ENCODE data around the gene CYP26B1. TPM values are rescaled to one million over a fixed set of nuclear protein-coding genes. Genes with fewer than 3 reads are reported as not detected.

Gene CYP26B1
- total and polyA plus RNA-seq, 8 donors, result 3.1 to 7.6 (median 4.9) TPM

DNA sequence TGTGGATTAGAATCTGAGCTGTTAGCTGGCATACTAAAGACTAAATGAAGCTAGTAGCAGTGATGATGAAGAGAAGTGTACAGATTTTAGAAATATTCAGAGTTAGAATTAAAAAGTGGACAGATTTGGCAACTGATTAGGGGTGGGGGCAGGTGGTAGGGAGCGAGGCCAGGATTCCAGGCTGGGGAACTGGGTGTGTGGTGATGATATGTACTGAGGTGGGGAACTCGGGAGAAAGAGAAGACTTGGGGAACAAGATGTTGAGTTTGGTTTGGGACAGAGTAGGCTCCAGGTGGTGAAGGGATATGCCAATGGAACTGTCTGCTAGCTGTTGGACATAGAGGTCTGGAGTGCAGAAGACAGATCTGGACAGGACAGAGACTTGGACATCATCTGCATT is 9.2 kb upstream of the CYP26B1 start:
- TF ChIP-seq, protein P1, sequence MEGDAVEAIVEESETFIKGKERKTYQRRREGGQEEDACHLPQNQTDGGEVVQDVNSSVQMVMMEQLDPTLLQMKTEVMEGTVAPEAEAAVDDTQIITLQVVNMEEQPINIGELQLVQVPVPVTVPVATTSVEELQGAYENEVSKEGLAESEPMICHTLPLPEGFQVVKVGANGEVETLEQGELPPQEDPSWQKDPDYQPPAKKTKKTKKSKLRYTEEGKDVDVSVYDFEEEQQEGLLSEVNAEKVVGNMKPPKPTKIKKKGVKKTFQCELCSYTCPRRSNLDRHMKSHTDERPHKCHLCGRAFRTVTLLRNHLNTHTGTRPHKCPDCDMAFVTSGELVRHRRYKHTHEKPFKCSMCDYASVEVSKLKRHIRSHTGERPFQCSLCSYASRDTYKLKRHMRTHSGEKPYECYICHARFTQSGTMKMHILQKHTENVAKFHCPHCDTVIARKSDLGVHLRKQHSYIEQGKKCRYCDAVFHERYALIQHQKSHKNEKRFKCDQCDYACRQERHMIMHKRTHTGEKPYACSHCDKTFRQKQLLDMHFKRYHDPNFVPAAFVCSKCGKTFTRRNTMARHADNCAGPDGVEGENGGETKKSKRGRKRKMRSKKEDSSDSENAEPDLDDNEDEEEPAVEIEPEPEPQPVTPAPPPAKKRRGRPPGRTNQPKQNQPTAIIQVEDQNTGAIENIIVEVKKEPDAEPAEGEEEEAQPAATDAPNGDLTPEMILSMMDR (IDR thresholded peaks at IDR 0.05), result no peak
- Histone ChIP-seq H3K4me3 (no peak overlapping the region), H3K36me3 (no peaks in the 10 kb centered on the region), H3K27me3 (peaks cover 0 to 48% of the 10 kb centered on the region in 2 donors), H3K9me3 (no peaks in the 10 kb centered on the region), H3K4me1 (no peaks in the 10 kb centered on the region), H3K27ac (no peak overlapping the region)
- intact Hi-C loops (cut with DNase I), result no loop called here
- DNase-seq (no peak), ATAC-seq (no peak)

DNA sequence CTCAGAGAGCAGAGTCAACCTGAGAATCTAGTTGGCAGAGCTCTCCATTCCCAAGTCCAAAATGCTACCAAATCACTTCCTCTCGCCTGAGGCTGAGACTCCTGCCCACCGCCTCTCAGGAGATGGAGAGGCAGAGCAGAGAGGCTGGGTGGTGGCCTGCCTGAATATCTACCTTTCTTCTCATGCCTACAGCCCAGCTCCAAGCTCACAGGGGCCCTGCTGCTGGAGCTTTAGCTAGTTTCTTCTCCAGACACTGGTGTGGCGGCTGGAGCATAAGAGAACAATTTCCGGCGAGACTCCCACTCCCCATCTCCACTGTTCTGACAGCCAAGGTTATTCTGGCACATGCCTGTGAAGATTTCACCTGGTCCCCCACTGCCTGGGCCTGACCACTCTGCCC is 8.1 kb upstream of the CYP26B1 start:
- intact Hi-C loops (cut with DNase I), result no loop called here

DNA sequence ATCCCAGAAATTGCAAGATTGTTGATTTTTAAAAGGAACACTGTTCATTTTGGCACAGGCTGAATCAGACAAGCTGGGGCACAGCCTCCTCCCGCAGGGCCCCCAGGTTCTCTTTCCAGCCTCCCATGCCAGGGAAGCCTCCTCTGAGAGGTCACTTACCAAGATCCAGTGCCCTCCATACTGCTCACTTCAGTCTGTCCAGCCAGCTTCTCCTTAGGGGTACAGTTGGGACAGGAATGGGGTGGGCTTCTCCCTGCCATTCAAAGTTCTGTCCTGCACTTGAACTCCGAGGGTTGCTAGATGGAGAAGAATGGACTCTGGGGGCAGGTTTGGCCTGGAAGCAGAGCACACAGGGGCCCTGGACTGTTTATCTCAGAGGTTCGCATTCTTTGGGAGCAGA is 7.5 kb upstream of the CYP26B1 start:
- no peaks in the 10 kb centered on the region for H3K9me3 ChIP-seq
- DNase-seq (no peak), ATAC-seq (no peak)
- no peak overlapping the region for H3K27ac ChIP-seq
- no peaks in the 10 kb centered on the region for H3K36me3 ChIP-seq
- peaks cover 1 to 63% of the 10 kb centered on the region in 2 donors for H3K27me3 ChIP-seq
- TF ChIP-seq, protein P1 (IDR thresholded peaks at IDR 0.05), result no peak
- H3K4me3 ChIP-seq, result no peak overlapping the region
- H3K4me1 ChIP-seq, result peaks cover 1% of the 10 kb centered on the region in 2 donors
- intact Hi-C loops (cut with DNase I), result no loop called here

More for the DNA sequence above, 8.1 kb upstream of the CYP26B1 start:
- ATAC-seq, result no peak
- TF ChIP-seq, protein P1 (IDR thresholded peaks at IDR 0.05), result no peak
- no peaks in the 10 kb centered on the region for H3K36me3 ChIP-seq
- no peak overlapping the region for H3K4me3 ChIP-seq
- DNase-seq, result no peak
- H3K9me3 ChIP-seq, result no peaks in the 10 kb centered on the region
- no peak overlapping the region for H3K27ac ChIP-seq
- H3K27me3 ChIP-seq, result peaks cover 0 to 58% of the 10 kb centered on the region in 2 donors
- no peaks in the 10 kb centered on the region for H3K4me1 ChIP-seq

DNA sequence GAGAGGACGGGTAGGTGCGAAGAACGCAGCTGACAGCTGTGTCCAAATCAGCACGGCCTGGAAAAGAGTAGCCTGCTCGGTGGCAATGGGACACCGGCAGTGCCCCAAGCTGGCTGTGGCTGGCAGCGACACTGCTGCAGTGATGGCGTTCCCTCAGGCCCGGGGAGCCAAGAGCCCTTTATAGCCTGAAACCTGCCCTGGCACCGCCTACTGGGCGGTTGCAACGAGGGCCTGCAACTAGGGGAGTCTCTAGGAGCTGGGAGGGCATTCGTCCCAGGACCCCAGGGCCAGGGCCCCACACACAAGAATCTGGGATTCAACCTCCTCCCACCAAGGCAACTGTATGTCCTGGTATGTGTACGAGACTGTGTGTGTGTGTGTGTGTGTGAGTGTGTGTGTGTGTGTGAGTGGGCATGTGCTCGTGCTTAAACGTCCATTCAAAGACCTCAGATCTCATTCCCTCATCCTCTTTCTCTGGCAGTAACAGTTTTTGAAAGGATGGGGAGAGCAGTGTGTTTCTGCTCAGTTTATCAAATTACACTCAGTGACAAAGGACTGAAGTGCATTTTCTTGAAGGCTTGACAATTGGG is 6.8 kb upstream of the CYP26B1 start:
- Histone ChIP-seq H3K4me1 (peaks cover 8% of the 10 kb centered on the region in 2 donors), H3K9me3 (no peaks in the 10 kb centered on the region), H3K36me3 (no peaks in the 10 kb centered on the region), H3K27ac (no peak overlapping the region), H3K4me3 (no peak overlapping the region), H3K27me3 (peaks cover 8 to 70% of the 10 kb centered on the region in 2 donors)
- TF ChIP-seq, protein P1 (IDR thresholded peaks at IDR 0.05), result no peak
- DNase-seq (no peak), ATAC-seq (no peak)
- intact Hi-C loops (cut with DNase I), result loop anchor here in 1 of 2 donors (5.0 kb wide), 1 partner anchor 232 kb away; no protein-coding TSS in a partner anchor

DNA sequence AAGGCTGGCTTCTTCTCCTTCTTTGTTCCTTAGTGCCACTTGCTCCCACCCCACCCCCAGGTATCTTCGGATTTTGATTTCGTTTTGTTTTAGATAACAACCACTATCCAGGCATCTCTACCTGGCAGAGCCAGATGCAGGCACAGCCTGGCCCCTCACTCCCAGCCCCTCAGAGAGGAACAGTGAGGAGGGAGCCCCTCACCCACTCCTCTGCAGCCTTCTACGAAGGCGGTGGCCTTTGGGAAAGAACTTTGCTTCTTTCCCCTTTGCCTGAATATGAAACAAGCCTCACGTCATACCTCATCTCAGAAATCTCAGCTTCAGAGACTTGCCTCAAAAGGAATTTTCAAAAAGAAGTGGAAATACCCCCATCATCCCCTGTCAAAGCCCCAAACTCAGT is 6.3 kb upstream of the CYP26B1 start:
- ATAC-seq (no peak), DNase-seq (no peak)
- no peak overlapping the region for H3K4me3 ChIP-seq
- intact Hi-C loops (cut with DNase I), result loop anchor here in 1 of 2 donors (5.0 kb wide), 1 partner anchor 232 kb away; no protein-coding TSS in a partner anchor
- H3K27ac ChIP-seq, result no peak overlapping the region
- peaks cover 12 to 14% of the 10 kb centered on the region in 2 donors for H3K4me1 ChIP-seq
- no peaks in the 10 kb centered on the region for H3K9me3 ChIP-seq
- H3K27me3 ChIP-seq, result peaks cover 11 to 76% of the 10 kb centered on the region in 2 donors
- TF ChIP-seq, protein P1 (IDR thresholded peaks at IDR 0.05), result no peak
- H3K36me3 ChIP-seq, result no peaks in the 10 kb centered on the region
